Parathyroid adenoma (tissue), 2 donors: ENCODE data around the gene PDE5A.

Experiments used
- H2AFZ ChIP-seq: fragments of 300-600 bp; sonication (generic); one replicate; pipeline ENCODE4 v1.7.0; 2017; ENCODE audit warnings: antibody characterized with exemption, mild to moderate bottlenecking
- H3K27ac ChIP-seq: fragments of 300-600 bp; sonication (generic); one replicate; pipeline ENCODE4 v1.7.0; 2017
- H3K27me3 ChIP-seq: fragments of 300-600 bp; sonication (generic); one replicate; pipeline ENCODE4 v1.7.0; 2017; ENCODE audit warnings: low read length; ENCODE audit not compliant: control insufficient read depth, insufficient read depth
- H3K36me3 ChIP-seq: fragments of 300-600 bp; sonication (generic); one replicate; pipeline ENCODE4 v1.7.0; 2017; ENCODE audit warnings: low read length; ENCODE audit not compliant: control insufficient read depth, insufficient read depth
- H3K4me1 ChIP-seq: fragments of 300-600 bp; sonication (generic); one replicate; pipeline ENCODE4 v1.7.0; 2017; ENCODE audit warnings: control low read depth
- H3K4me2 ChIP-seq: fragments of 300-600 bp; sonication (generic); one replicate; pipeline ENCODE4 v1.7.0; 2017; ENCODE audit warnings: low read length
- H3K4me3 ChIP-seq: fragments of 300-600 bp; sonication (generic); one replicate; pipeline ENCODE4 v1.7.0; 2017; ENCODE audit warnings: low read depth, low read length
- H3K79me2 ChIP-seq: fragments of 300-600 bp; sonication (generic); one replicate; pipeline ENCODE4 v1.7.0; 2017; ENCODE audit warnings: control low read depth
- H3K9ac ChIP-seq: fragments of 300-600 bp; sonication (generic); one replicate; pipeline ENCODE4 v1.7.0; 2017; ENCODE audit warnings: mild to moderate bottlenecking
- H3K9me3 ChIP-seq: fragments of 300-600 bp; sonication (generic); one replicate; pipeline ENCODE4 v1.7.0; 2017; ENCODE audit warnings: low read length; ENCODE audit not compliant: control insufficient read depth
- CTCF ChIP-seq: fragments of 300-600 bp; sonication (generic); IDR thresholded peaks from one replicate; pipeline ENCODE4 v1.7.0; 2017; ENCODE audit warnings: antibody characterized with exemption, mild to moderate bottlenecking
- donor health status: primary hyperparathyroidism.

PDE5A gene

DNA sequence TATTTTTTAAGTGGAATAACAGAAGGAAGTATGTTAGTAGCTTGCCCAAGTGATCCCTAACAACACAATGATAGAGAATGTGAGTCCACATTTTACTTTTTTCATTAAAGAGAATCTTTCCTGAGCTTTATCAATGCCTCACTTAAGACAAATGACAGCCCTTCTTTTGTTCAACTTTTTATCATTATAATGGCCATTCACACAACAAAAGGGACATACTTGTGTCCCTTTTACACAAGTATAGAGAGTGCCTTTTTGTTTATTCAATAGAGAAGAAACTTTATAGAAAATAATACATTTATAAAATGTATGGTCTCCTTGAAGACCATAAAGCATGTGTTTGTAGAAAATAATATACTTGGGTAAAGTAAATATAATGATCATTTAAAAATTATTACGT lies 96.3 kb downstream of the PDE5A start:
- no peaks in the 10 kb centered on the region for H3K9me3 ChIP-seq
- no peak for TF ChIP-seq CTCF
- no peak overlapping the region for H3K4me2 ChIP-seq
- no peak overlapping the region for H2AFZ ChIP-seq
- H3K9ac ChIP-seq, result no peak overlapping the region
- H3K4me1 ChIP-seq, result no peaks in the 10 kb centered on the region
- no peak overlapping the region for H3K27ac ChIP-seq
- no peaks in the 10 kb centered on the region for H3K27me3 ChIP-seq
- H3K79me2 ChIP-seq, result no peaks in the 10 kb centered on the region
- no peak overlapping the region for H3K4me3 ChIP-seq
- no peaks in the 10 kb centered on the region for H3K36me3 ChIP-seq

DNA sequence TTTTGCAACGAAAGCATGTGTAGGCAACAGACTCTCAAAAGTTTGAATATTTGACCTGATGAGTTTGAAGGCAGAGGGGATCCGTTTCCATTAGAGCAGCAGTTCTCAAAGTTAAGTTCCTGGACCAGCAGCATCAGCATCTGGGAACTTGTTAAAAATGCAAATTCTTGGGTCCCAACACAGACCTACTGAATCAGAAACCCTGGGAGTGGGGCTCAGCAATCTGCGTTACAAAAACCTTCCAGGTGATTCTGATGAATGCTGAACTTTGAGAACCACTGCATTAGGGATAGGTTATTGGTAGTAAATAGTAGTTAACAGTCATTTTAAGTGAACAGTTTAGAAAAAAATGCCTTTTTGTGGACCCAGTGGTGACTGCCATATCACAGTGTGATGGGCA lies 98.8 kb downstream of the PDE5A start:
- Histone ChIP-seq H3K9ac (no peak overlapping the region), H3K4me2 (no peak overlapping the region), H3K4me1 (no peaks in the 10 kb centered on the region), H3K27me3 (no peaks in the 10 kb centered on the region), H2AFZ (no peak overlapping the region), H3K9me3 (no peaks in the 10 kb centered on the region), H3K79me2 (no peaks in the 10 kb centered on the region), H3K36me3 (no peaks in the 10 kb centered on the region), H3K27ac (no peak overlapping the region), H3K4me3 (no peak overlapping the region)
- TF ChIP-seq CTCF, result no peak

DNA sequence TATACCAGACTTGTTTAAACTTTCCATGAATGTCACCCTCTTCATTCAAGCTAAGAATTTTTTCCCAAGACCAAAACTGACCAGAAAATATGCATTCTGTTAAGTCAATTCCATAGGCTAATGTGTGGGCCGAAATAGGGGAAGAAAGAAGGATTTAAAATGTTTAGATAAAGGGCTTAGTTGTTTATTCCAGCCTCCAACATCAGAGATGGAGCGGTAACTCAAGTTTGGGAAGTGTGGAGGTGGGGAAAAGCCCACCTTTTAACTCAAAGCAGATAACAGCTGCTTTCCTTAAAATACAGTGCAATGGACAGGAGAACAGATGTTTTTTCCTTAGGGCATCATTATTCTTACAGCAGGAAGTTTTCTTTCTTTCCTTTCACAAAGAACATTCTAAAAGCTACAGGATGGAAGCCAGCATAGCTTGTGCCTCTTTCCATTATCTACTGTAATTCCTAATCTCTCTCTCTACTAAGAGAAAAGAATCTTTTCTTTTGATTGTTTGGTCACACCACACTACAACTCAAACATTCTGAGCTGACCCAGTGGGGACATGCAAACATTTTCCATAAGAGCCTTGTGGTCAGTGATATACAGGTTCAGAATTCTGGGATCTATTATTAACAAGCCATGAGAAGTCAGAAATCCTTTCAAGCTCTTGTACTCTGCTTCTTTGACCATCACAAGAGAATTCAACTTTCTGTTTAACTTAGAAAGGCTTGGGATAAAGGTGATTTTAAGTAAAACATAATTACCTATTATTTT lies 101.6 kb downstream of the PDE5A start:
- Histone ChIP-seq H3K27ac (no peak overlapping the region), H3K9me3 (no peaks in the 10 kb centered on the region), H3K4me2 (no peak overlapping the region), H3K4me1 (no peaks in the 10 kb centered on the region), H3K9ac (no peak overlapping the region), H3K27me3 (no peaks in the 10 kb centered on the region), H2AFZ (no peak overlapping the region), H3K4me3 (no peak overlapping the region), H3K79me2 (no peaks in the 10 kb centered on the region), H3K36me3 (no peaks in the 10 kb centered on the region)
- TF ChIP-seq CTCF, result no peak

GRCh38 chr4:119525771-119526712 lies 102.6 kb downstream of the PDE5A start:
- H3K4me2 ChIP-seq, result no peak overlapping the region
- no peaks in the 10 kb centered on the region for H3K4me1 ChIP-seq
- no peaks in the 10 kb centered on the region for H3K9me3 ChIP-seq
- H2AFZ ChIP-seq, result no peak overlapping the region
- H3K27ac ChIP-seq, result no peak overlapping the region
- H3K4me3 ChIP-seq, result no peak overlapping the region
- H3K27me3 ChIP-seq, result no peaks in the 10 kb centered on the region
- no peaks in the 10 kb centered on the region for H3K79me2 ChIP-seq
- no peak overlapping the region for H3K9ac ChIP-seq
- TF ChIP-seq CTCF, result no peak
- no peaks in the 10 kb centered on the region for H3K36me3 ChIP-seq
